ENCODE results near the gene ANXA9. TPM values are rescaled to one million over a fixed set of nuclear protein-coding genes. Genes with fewer than 3 reads are reported as not detected.

ANXA9 gene
- total and polyA plus RNA-seq, 2 of the 4 experiments (the other 2 are of a cell fraction) = 0.21 to 0.36 TPM

GRCh38 chr1:151008244-151009205, 26.4 kb downstream of the ANXA9 start, which contains the start of gene PRUNE1:
Gene PRUNE1 (plus strand): TSS chr1:151008449. CDS start chr1:151008633, 184 bp downstream.
- no TSS peak for BruUV-seq (replicated peaks)
- no peak for TF ChIP-seq SMC3 (IDR thresholded peaks at IDR 0.05; ENCODE audit: low read depth, low read length)
- no peak for TF ChIP-seq BHLHE40 (IDR thresholded peaks at IDR 0.05; ENCODE audit: low read depth, low read length)
- peak; percentile 57; the same call in 1 of the 2 replicates for TF ChIP-seq CEBPB (IDR thresholded peaks at IDR 0.05; ENCODE audit: low read depth, low read length)
- no peak for TF ChIP-seq CTCF (conservative IDR thresholded peaks at IDR 0.05; ENCODE audit: low read depth, low read length)
- no peak for TF ChIP-seq ELK1 (IDR thresholded peaks at IDR 0.05; ENCODE audit: borderline replicate concordance, low read depth, low read length)
- TF ChIP-seq NFE2L2 (IDR thresholded peaks at IDR 0.05; ENCODE audit: low read depth, low read length) = no peak
- no peak for TF ChIP-seq RAD21 (IDR thresholded peaks at IDR 0.05; ENCODE audit: low read length)
- TF ChIP-seq RFX5 (IDR thresholded peaks at IDR 0.05; ENCODE audit: low read depth, low read length) = 0 out of 2 replicates have a peak, but pooled peaks have one; percentile 9
- peak; percentile 37 for TF ChIP-seq POLR2A (IDR thresholded peaks at IDR 0.05; ENCODE audit: low read depth, low read length)
- peak; percentile 85 for TF ChIP-seq MAZ (IDR thresholded peaks at IDR 0.05; ENCODE audit: borderline replicate concordance, low read depth, low read length)
- no peak for TF ChIP-seq USF2 (IDR thresholded peaks at IDR 0.05; ENCODE audit: low read depth, low read length)
- TF ChIP-seq CHD1 (IDR thresholded peaks at IDR 0.05; ENCODE audit: low read depth, low read length) = no peak
- no peak for TF ChIP-seq FOS (IDR thresholded peaks at IDR 0.05; ENCODE audit: low read depth, low read length)

More at GRCh38 chr1:151008244-151009205, 26.4 kb downstream of the ANXA9 start, which contains the start of gene PRUNE1:
- dilution Hi-C loops (cut with HindIII; ENCODE audit: low sequenced_read_pairs, unreplicated experiment) = no loop called here
- Histone ChIP-seq H3K9me3 (ENCODE audit: control insufficient read depth, insufficient read depth, low read length) (no peaks in the 10 kb centered on the region), H3K36me3 (ENCODE audit: control insufficient read depth, insufficient read depth, low read length) (no peaks in the 10 kb centered on the region), H3K23ac (ENCODE audit: low read depth, low read length) (peak within 1 kb of the TSS; percentile 98), H3K56ac (ENCODE audit: extremely low read depth, insufficient read depth, low read length) (peak within 1 kb of the TSS; percentile 70), H2AFZ (replicated peaks; ENCODE audit: low read length, poor library complexity) (peak within 1 kb of the TSS; percentile 98), H2BK120ac (ENCODE audit: low read depth, low read length) (peak within 1 kb of the TSS; percentile 80), H2BK5ac (ENCODE audit: low read depth, low read length, poor library complexity, severe bottlenecking) (peak within 1 kb of the TSS; percentile 77), H3K27me3 (ENCODE audit: control insufficient read depth, insufficient read depth, low read length) (no peaks in the 10 kb centered on the region), H4K8ac (ENCODE audit: low read depth in 2 of 2, low read length in 2 of 2) (peak within 1 kb of the TSS; percentile 73 to 95), H2BK15ac (ENCODE audit: low read depth, low read length) (peak within 1 kb of the TSS; percentile 29; the same call in 2 of the 3 replicates), H3K9me1 (ENCODE audit: insufficient read depth, low read length) (peaks cover 11% of the 10 kb centered on the region), H2BK20ac (ENCODE audit: low read depth, low read length) (no peak within 1 kb of the TSS), H3K9ac (ENCODE audit: low read depth, low read length) (peak within 1 kb of the TSS; percentile 77), H3K27ac (ENCODE audit: insufficient read depth, low read length) (peak within 1 kb of the TSS; percentile 76), H2AK5ac (ENCODE audit: low read depth, low read length) (peak within 1 kb of the TSS; percentile 94), H3K4me2 (ENCODE audit: low read depth, low read length) (peak within 1 kb of the TSS; percentile 90), H4K5ac (ENCODE audit: low read depth, low read length) (peak within 1 kb of the TSS; percentile 76), H2AK9ac (replicated peaks; ENCODE audit: low read depth, low read length, poor library complexity) (peak within 1 kb of the TSS; percentile 97), H3K4me3 (ENCODE audit: insufficient read depth, low read depth, low read length) (peak within 1 kb of the TSS; percentile 79), H4K91ac (ENCODE audit: insufficient read depth, low read depth, low read length) (peak within 1 kb of the TSS; percentile 79), H3K79me1 (ENCODE audit: low read depth in 1 of 2, low read length in 2 of 2) (peaks cover 16 to 52% of the 10 kb centered on the region in 2 experiments), H3K4ac (ENCODE audit: low read depth, low read length) (peak within 1 kb of the TSS; percentile 99), H4K20me1 (ENCODE audit: insufficient read depth, low read length) (no peaks in the 10 kb centered on the region), H3K14ac (replicated peaks; ENCODE audit: low read depth, low read length) (peak within 1 kb of the TSS; percentile 99), H3K18ac (ENCODE audit: low read depth, low read length) (peak within 1 kb of the TSS; percentile 43), H3K4me1 (ENCODE audit: control insufficient read depth, insufficient read depth, low read length) (peaks cover 5% of the 10 kb centered on the region; the same call in 1 of the 2 replicates)
- intact Hi-C loops (cut with micrococcal nuclease) = loop anchor here (5.0 to 10.0 kb wide), 2 partner anchors 54 to 444 kb away; partner anchors contain the start of gene MLLT11
- peak; percentile 94 for DNase-seq
- ChIA-PET POLR2A (ENCODE audit: unreplicated experiment) (interaction anchor here (0.5 kb wide), 1 partner anchor 430 kb away, joined by 3 read pairs; no protein-coding TSS in a partner anchor), CTCF (no interaction called here)
- in situ Hi-C loops (cut with MboI; ENCODE audit: low sequenced_read_pairs) = no loop called here
- ATAC-seq (ENCODE audit: low read depth) = peak; percentile 90
- WGBS, 2 experiments (ENCODE audit: extremely low coverage in 2 of 2, insufficient read length in 1 of 2) = 1% methylated on average over 45 of the region's 69 CpGs; no CpG with 5 or more reads in 1 of the 2 experiments

Data from IMR-90 (cell line).